ENCODE measurements around the gene C5orf15.
"Not testable (repeated sequence)": the region's sequence is repeated elsewhere in the genome, so short reads cannot be mapped to it uniquely, and the experiment has no call there.

The C5orf15 gene

GRCh38 chr5:133963493-133964128 lies 4.8 kb downstream of the C5orf15 start:
- no peak for DNase-seq (ENCODE audit: low read depth, low spot score)

DNA sequence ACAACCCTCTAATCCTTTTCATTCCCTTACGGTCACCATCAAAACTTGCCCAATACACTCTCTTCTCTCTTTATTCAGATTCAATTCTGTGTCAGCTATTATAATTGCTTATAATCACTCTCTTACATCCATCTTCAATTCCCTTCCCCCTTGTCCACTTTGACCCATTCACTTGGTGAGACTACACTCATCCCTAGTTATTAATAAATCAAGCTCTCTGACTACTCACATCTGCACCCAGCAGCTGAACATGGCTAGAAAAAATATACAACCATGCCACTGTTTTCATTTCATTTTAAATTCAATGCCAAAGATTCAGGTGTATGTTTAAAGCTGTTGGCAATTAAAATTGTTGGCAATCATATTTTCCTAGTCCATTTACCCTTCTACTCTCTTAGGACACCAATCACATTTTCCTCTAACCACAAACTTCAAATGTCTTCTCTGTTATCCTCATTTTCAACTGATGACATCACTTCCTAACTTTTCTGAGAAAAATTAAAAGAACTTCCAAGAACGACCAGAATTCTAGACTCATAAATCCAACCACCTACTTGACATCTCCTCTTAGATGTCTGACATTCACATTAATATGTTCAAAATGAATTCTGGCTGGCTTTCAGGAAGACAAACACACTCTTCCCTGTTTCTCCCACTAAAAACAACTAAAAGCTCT lies 5.5 kb downstream of the C5orf15 start:
- no peak for DNase-seq (ENCODE audit: low read depth, low spot score)

- no peak for DNase-seq (ENCODE audit: low read depth, low spot score)
Observed at GRCh38 chr5:133962131-133962530, 6.3 kb downstream of the C5orf15 start.

GRCh38 chr5:133959643-133960042 lies 8.8 kb downstream of the C5orf15 start:
- DNase-seq (ENCODE audit: low read depth, low spot score), result no peak

DNA sequence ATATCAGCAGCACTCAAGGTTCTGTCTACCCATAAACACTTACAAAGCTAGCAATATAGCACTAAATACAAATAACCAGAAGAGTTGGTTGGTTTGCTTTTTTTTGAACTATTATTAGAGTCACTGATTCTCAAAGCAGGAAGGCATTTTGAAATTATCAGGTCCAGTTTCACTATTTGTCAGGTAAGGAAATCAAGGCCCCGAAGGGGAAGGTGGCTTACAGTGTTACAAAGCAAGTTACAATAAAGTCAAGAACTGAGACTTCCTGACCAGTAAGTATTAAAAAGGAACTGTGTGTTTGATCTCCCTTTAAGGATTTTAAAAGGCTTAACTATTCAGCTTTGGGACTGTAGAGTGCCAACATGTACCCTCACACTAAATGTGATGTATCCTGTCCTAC lies 10.8 kb downstream of the C5orf15 start:
- DNase-seq (ENCODE audit: low read depth, low spot score), result no peak

- DNase-seq (ENCODE audit: low read depth, low spot score), result no peak
Observed at GRCh38 chr5:133957080-133957479, 11.3 kb downstream of the C5orf15 start.

- DNase-seq (ENCODE audit: low read depth, low spot score), result not testable (repeated sequence)
Observed at GRCh38 chr5:133956196-133956595, 12.2 kb downstream of the C5orf15 start.

- DNase-seq (ENCODE audit: low read depth, low spot score), result no peak
Observed at GRCh38 chr5:133953568-133954145, 14.8 kb downstream of the C5orf15 start.

DNA sequence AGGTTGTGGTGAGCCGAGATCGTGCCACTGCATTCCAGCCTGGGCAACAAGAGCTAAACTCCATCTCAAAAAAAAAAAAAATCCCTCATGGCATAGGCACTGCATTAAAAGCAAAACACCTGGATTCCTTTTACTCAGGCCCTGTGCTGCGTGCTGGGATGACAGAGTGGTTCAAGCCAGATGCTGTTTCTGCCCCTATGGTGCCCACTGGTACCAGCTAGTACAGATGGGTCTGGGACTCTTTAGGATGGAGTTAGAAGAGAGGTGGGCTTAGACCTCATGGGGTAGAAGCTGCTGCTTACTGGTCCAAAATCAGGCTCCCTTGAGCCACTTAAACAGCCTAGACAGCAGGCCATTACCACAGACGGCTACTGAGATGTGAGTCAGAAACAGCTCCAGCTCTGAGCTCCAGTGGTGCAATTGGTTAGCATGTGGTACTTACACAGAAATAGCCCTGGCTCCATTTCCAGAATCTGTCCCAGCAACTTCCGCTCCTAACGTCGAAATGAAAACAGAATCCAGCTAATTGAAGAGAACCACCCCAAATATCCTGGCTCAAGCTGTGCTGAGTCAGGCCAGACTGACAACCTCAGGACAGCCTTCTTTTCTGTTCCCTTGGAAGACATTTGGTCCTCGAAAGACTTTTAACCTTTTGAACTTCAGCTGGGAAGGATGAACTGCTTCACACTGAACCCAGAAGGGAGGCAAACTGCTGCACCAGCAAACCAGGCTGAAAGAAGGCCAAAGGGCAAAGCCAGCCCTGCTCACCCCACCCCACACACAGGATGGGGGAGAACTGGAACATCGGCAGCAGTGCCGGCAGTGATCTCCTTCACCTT lies 15.5 kb downstream of the C5orf15 start:
- no peak for DNase-seq (ENCODE audit: low read depth, low spot score)

GRCh38 chr5:133950821-133951612 lies 17.4 kb downstream of the C5orf15 start:
- DNase-seq (ENCODE audit: low read depth, low spot score), result no peak

DNA sequence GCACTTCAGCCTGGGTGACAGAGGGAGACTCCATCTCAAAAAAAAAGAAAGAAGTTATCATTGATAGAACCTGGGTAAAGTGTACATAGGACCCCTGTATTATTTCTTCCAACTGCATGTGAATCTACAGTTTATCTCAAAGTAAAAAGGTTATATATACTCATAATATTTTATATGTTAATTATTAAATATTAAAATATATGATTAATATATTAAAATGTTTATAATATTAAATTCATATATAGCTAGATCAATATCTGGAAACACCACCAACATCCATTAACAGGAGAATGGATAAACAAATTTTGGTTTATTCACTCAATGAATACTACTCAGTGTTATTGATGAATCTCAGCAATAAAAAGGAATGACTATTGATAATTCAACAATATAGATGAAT lies 19.7 kb downstream of the C5orf15 start:
- no peak for DNase-seq (ENCODE audit: low read depth, low spot score)

- no peak for DNase-seq (ENCODE audit: low read depth, low spot score)
Observed at GRCh38 chr5:133947431-133947841, 21.0 kb downstream of the C5orf15 start.

- DNase-seq (ENCODE audit: low read depth, low spot score), result no peak
Observed at GRCh38 chr5:133945568-133945967, 22.9 kb downstream of the C5orf15 start.

- DNase-seq (ENCODE audit: low read depth, low spot score), result peak; percentile 28
Observed at GRCh38 chr5:133944263-133945185, 23.9 kb downstream of the C5orf15 start.

- no peak for DNase-seq (ENCODE audit: low read depth, low spot score)
Observed at GRCh38 chr5:133943475-133943817, 25.0 kb downstream of the C5orf15 start.

DNA sequence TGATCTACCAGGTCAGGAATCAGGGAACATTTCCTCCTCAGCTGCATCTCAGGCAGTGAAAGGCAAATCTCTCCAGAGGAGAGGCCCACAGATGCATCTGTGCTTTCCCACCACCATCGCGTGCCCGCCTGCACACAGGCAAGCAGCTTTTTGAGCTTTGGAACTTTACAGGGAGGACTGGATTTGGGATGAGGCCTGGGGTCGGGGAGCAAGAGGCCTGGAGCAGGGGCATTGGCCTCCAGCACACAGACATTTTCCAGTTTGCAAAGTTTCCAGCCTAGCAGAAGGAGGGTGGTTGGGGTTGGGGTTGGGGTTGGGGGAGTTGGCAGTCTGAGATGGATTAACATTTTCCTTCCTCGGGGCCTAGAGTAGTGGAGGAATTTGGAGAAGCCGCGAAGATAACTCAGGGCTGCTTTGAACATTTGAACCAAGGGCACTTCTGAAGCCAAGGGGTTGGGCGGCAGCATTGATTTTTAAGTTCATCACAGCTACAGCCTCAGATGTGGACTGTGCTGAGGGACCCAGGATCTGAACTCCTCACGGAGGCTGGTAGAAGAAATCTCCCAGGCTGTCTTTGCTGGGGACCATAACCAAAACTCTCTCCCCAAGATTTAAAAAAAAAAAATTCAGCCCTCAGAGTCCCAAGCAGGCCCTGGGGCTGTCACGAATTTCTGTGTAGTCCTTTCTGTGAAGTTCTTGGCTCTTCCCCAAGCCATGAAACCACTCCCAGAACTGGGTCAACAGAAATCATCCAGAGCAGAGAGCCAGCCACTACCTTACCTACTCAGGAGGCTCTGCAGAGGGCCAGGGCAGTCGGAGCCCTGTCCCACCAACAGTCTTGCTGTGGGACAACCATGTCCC lies 25.6 kb downstream of the C5orf15 start:
- DNase-seq (ENCODE audit: low read depth, low spot score), result no peak

- no peak for DNase-seq (ENCODE audit: low read depth, low spot score)
Observed at GRCh38 chr5:133941456-133942196, 26.8 kb downstream of the C5orf15 start.

DNA sequence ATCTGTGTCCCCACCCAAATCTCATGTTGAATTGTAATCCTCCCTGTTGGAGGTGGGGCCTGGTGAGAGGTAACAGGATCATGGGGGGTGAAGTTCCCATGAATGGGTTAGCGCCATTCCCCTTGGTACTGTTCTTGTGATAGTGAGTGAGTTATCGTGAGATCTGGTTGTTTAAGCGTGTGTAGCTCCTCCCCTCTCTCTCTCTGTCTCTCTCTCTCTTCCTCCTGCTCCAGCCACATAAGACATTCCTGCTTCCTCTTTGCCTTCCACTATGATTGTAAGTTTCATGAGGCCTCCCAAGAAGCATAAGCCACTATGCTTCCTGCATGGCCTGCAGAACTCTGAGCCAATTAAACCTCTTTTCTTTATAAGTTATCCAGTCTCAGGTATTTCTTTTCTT lies 28.8 kb downstream of the C5orf15 start:
- no peak for DNase-seq (ENCODE audit: low read depth, low spot score)

DNA sequence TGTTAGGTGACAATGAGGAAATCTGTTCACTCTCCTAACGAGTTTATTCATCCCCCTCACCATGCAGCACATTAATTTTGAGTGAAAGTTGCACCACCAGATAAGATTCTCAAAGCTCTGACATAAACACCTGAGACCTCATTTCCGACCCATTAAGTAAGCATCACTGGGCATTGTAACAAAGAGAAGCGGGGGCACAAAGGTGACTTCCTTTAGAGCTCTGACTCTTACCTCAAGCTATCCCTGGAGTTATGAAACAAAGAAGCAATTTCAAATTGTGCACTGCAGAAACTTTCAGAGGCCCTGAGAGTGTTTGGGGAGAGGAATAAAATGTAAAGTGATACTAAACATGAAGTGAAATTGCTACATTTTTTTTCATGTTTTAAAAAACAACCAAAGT lies 29.5 kb downstream of the C5orf15 start:
- no peak for DNase-seq (ENCODE audit: low read depth, low spot score)

All from iPS DF 19.7 (cell line).